NCI-H524 treated with DMSO at 0.1 percent for 48 hours (cell line): ENCODE measurements around the gene ABCC10.
"Not testable (repeated sequence)": the region's sequence is repeated elsewhere in the genome, so short reads cannot be mapped to it uniquely, and the experiment has no call there.

Experiments used
- DNase-seq: peaks from one replicate; lab custom pipeline; 2025; lab: John Stamatoyannopoulos, UW

The ABCC10 gene

GRCh38 chr6:43427406-43428111, at the start of gene ABCC10:
Gene ABCC10, plus strand, starts transcription at chr6:43427541. Its CDS starts 438 bp downstream, at chr6:43427979.
- peak; percentile 71 for DNase-seq

DNA sequence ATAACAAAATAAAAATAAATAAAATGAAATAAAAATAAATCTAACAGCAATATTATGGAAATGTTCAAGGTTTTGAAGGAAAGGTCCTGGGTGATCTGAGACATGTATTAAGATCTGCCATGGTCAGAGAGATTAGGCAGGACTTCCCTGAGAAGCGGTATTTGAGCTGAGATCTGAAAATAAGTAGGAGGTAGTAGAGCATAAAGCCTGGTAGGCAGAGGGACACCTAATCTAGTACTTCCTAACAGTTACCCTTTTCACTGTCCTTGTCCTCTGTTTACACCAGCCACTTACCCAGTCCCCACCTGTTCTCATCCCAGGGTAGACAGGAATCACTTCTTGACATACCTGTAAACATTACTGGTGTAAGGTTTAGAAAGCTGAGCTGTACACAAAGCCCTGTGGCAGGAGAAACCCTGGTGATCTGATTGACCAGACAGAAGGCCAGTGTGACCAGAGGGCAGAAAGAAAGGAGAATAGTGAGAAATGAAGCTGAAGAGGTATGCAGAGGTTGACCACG, 49.6 kb upstream of the ABCC10 start:
- no peak for DNase-seq

DNA sequence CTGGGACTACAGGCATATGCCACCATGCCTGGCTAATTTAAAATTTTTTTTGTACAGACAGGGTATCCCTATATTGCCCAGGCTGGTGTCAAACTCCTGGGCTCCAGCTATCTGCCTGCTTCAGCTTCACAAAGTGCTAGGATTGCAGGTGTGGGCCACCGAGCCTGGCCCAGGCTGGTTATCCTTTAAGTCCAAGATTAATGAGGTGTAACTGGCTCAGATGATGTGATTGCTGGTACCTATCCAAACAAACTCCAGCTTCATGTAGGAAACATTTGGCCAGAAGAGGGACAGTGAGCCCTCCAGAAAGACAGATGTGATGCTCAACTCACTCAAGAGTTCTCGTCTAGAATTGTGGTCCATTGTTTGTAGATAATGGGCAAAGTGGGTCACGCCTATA, 48.7 kb upstream of the ABCC10 start:
- DNase-seq = no peak

- not testable (repeated sequence) for DNase-seq
These were observed 46.5 kb upstream of the ABCC10 start for GRCh38 chr6:43380858-43381257.

- DNase-seq = no peak
These were observed 44.2 kb upstream of the ABCC10 start for GRCh38 chr6:43383021-43383667.

GRCh38 chr6:43386492-43386891, 40.8 kb upstream of the ABCC10 start:
- DNase-seq = peak; percentile 7

GRCh38 chr6:43389730-43390295, 37.5 kb upstream of the ABCC10 start:
- no peak for DNase-seq

DNA sequence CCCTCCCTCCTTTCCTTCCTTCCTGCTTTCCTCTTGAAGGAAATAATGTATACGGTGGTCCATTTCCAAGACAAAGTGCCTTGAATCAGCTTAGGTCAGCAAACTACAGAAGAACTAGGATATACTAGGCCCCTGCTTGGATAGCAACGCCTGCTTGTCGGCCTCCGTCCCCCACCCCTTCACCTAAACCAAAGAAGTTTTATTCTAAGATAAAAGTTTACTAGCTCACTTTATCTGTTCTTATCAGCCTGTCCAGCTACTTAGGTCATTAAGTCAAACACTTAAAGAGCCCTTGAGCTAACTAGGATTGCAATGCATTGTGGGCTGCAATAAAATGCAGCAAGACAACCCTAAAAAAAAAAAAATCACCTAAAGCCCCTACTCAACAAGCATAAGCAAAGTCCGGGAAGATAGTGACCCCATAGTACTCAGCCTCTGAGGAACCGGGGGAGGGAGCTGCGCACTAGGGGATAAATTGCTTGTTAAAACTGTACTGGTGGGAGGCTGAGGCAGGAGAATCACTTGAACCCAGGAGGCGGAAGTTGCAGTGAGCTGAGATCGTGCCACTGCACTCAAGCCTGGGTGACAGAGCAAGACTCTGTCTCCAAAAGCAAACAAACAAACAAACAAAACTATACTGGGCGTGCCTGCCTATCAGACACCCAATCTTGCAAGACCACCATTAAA, 36.4 kb upstream of the ABCC10 start:
- DNase-seq = not testable (repeated sequence)

GRCh38 chr6:43391440-43392031, 35.8 kb upstream of the ABCC10 start:
- no peak for DNase-seq

DNA sequence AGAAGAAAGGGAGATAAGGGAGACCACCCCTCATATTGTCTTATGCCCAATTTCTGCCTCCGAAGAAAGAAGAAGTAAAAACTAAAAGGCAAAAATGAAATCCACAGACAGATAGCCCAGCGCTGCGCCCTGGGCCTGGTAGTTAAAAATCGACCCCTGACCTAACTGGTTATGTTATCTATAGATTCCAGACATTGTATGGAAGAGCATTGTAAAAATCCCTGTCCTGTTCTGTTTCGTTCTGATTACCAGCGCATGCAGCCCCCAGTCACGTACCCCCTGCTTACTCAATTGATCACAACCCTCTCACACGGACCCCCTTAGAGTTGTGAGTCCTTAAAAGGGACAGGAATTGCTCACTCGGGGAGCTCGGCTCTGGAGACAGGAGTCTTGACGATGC, 34.2 kb upstream of the ABCC10 start:
- not testable (repeated sequence) for DNase-seq

DNA sequence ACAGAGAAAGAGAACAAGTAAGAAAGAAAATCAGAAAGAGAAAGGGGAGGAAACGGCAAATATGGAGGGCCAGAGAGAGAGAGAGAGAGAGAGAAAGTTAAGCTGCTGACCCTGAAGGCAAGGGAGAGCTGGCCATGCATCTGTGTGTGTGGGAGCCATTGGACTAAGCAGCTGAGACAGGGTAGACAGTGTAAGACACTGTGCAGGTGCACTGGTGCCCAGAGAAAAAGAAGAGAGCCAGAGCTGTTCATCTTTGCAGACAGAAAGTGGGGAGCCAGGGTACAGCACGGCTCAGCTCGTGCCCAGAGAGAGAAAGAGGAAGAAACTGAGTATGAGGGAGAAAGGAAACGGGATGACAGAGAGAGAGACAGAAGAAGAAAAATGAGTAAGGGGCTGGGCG, 33.7 kb upstream of the ABCC10 start:
- DNase-seq = no peak

GRCh38 chr6:43394982-43395381, 32.4 kb upstream of the ABCC10 start:
- no peak for DNase-seq

- DNase-seq = no peak
These were observed 31.6 kb upstream of the ABCC10 start for GRCh38 chr6:43395776-43396175.

GRCh38 chr6:43396408-43397149, 30.8 kb upstream of the ABCC10 start:
- DNase-seq = no peak

- DNase-seq = no peak
These were observed 27.3 kb upstream of the ABCC10 start for GRCh38 chr6:43399932-43400487.

- DNase-seq = no peak
These were observed 25.6 kb upstream of the ABCC10 start for GRCh38 chr6:43401730-43402129.

DNA sequence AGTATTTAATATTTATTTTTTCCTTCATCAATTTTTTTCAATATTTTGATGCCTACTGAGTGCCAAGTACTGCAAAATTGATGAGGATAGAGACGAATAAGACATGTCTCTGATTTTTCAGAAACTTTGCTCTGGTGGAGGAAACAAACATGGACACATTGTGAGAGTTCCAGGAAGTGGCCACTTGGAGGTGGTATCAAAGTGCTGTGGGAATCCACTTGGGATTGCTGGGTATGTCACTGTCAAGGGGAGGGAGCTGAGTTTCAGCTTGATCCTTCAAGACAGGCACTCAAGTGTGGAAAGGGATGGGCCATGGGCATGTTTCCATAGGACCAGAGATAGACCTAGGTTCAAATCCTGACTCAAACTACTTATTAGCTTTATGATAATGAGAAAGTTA, 24.5 kb upstream of the ABCC10 start:
- DNase-seq = no peak

DNA sequence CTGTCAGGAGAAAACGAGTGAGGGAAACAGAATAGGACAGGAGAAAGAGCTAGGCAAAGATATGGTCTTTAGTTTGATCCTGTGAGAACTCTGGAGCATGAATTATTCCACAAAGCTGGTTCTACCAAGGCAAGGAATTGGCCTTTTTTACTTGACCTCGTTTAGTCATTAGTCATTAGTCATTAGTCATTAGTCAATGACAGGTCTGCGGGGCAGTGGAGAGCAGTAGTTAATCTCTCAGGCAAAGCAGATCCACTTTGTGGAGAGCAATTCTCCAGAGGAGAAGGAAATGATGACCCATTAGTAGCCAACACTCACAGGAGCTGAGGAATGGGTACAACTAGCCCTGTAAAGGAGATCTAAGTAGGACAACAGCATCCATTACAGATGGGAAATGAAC, 22.0 kb upstream of the ABCC10 start:
- no peak for DNase-seq

- DNase-seq = no peak
These were observed 20.0 kb upstream of the ABCC10 start for GRCh38 chr6:43407296-43407695.

DNA sequence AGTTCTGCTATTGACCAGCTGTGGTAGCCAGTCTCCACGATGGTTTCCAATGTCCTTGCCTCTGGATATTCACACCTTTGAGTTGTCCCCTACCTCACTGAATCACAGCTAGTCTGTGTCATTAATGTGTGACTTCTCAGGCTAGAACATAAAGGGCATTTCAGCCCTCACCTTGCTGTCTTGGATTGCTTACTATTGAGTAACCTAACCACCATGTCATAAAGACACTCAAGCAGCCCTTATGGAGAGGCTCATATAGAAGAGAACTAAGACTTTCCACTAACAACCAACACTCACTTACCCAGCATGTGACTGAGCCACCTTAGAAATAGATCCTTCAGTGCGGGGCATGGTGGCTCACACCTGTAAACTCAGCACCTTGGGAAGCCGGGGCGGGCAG, 19.1 kb upstream of the ABCC10 start:
- no peak for DNase-seq

- DNase-seq = not testable (repeated sequence)
These were observed 16.6 kb upstream of the ABCC10 start for GRCh38 chr6:43410776-43411175.
